ENCODE results near the gene ERBB4.

Gene ERBB4

DNA sequence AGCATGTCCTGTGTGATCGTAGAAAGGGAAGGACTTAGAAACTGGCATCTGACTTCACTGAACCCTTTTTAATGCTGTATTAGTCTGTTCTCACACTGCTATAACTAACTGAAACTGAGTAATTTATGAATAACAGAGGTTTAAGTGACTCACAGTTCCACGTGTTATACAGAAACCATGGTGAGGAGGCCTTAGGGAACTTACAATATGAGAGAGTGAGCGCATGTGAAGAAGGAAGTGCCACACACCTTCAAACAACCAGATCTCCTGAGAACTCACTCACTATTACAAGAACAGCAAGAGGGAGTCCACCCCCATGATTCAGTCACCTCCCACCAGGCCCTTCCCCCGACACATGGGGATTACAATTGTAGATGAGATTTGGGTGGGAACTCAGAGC, 1170.9 kb downstream of the ERBB4 start:
- WGBS, 2 experiments: 84 to 92% methylated on average over 2 to 3 of the region's 4 CpGs
- Histone ChIP-seq H3K36me3 (ENCODE audit: control insufficient read depth, insufficient read depth, low read length) (no peaks in the 10 kb centered on the region), H3K4me1 (ENCODE audit: control insufficient read depth, insufficient read depth, low read length) (no peaks in the 10 kb centered on the region), H3K27ac (ENCODE audit: insufficient read depth, low read depth, low read length, poor library complexity, severe bottlenecking) (no peak overlapping the region), H3K9me3 (ENCODE audit: control insufficient read depth, low read length) (peaks cover 4% of the 10 kb centered on the region), H3K27me3 (ENCODE audit: control insufficient read depth, insufficient read depth, low read length, poor library complexity, severe bottlenecking) (no peaks in the 10 kb centered on the region), H3K4me3 (ENCODE audit: insufficient read depth, low read depth, low read length) (no peak overlapping the region)

GRCh38 chr2:211367293-211367692, 1171.3 kb downstream of the ERBB4 start:
- 96 to 97% methylated on average over 4 of the region's 4 CpGs for WGBS, 2 experiments
- peaks cover 4% of the 10 kb centered on the region for H3K9me3 ChIP-seq (ENCODE audit: control insufficient read depth, low read length)
- H3K4me1 ChIP-seq (ENCODE audit: control insufficient read depth, insufficient read depth, low read length): no peaks in the 10 kb centered on the region
- no peak overlapping the region for H3K27ac ChIP-seq (ENCODE audit: insufficient read depth, low read depth, low read length, poor library complexity, severe bottlenecking)
- no peaks in the 10 kb centered on the region for H3K27me3 ChIP-seq (ENCODE audit: control insufficient read depth, insufficient read depth, low read length, poor library complexity, severe bottlenecking)
- H3K36me3 ChIP-seq (ENCODE audit: control insufficient read depth, insufficient read depth, low read length): no peaks in the 10 kb centered on the region
- H3K4me3 ChIP-seq (ENCODE audit: insufficient read depth, low read depth, low read length): no peak overlapping the region

GRCh38 chr2:211364911-211365310, 1173.7 kb downstream of the ERBB4 start:
- H3K27me3 ChIP-seq (ENCODE audit: control insufficient read depth, insufficient read depth, low read length, poor library complexity, severe bottlenecking): no peaks in the 10 kb centered on the region
- H3K36me3 ChIP-seq (ENCODE audit: control insufficient read depth, insufficient read depth, low read length): no peaks in the 10 kb centered on the region
- H3K4me1 ChIP-seq (ENCODE audit: control insufficient read depth, insufficient read depth, low read length): no peaks in the 10 kb centered on the region
- WGBS, 2 experiments: 73 to 88% methylated on average over 1 of the region's 1 CpG
- no peak overlapping the region for H3K27ac ChIP-seq (ENCODE audit: insufficient read depth, low read depth, low read length, poor library complexity, severe bottlenecking)
- peaks cover 4% of the 10 kb centered on the region for H3K9me3 ChIP-seq (ENCODE audit: control insufficient read depth, low read length)
- H3K4me3 ChIP-seq (ENCODE audit: insufficient read depth, low read depth, low read length): no peak overlapping the region

GRCh38 chr2:211361383-211361782, 1177.2 kb downstream of the ERBB4 start:
- peaks cover 4% of the 10 kb centered on the region for H3K9me3 ChIP-seq (ENCODE audit: control insufficient read depth, low read length)
- no peak overlapping the region for H3K27ac ChIP-seq (ENCODE audit: insufficient read depth, low read depth, low read length, poor library complexity, severe bottlenecking)
- no peaks in the 10 kb centered on the region for H3K36me3 ChIP-seq (ENCODE audit: control insufficient read depth, insufficient read depth, low read length)
- WGBS, 2 experiments: no CpG with 5 or more reads among the region's 1 CpG
- peaks cover 6% of the 10 kb centered on the region for H3K4me1 ChIP-seq (ENCODE audit: control insufficient read depth, insufficient read depth, low read length)
- no peaks in the 10 kb centered on the region for H3K27me3 ChIP-seq (ENCODE audit: control insufficient read depth, insufficient read depth, low read length, poor library complexity, severe bottlenecking)
- H3K4me3 ChIP-seq (ENCODE audit: insufficient read depth, low read depth, low read length): no peak overlapping the region

DNA sequence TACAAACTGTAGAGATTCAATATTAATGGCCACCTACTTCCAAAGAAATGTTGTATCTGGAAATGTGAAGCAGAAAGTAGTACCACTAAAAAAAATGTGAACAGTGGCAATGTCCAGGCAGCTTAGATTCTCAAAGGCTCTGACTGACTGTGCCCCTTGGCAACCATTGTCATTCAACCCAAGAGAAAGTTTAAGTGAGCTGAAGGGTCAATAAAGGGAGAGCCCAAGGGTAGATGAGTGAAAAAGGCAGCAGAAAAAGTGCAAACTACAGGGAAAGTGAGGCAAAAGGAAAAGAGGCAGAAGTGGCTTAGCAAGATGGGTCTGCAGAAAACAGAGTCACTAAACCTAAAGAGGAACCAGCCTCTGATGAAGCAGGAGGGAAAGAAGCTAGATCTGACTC, 1179.3 kb downstream of the ERBB4 start:
- H3K9me3 ChIP-seq (ENCODE audit: control insufficient read depth, low read length): peaks cover 4% of the 10 kb centered on the region
- no peak overlapping the region for H3K4me3 ChIP-seq (ENCODE audit: insufficient read depth, low read depth, low read length)
- peaks cover 6% of the 10 kb centered on the region for H3K4me1 ChIP-seq (ENCODE audit: control insufficient read depth, insufficient read depth, low read length)
- H3K27me3 ChIP-seq (ENCODE audit: control insufficient read depth, insufficient read depth, low read length, poor library complexity, severe bottlenecking): no peaks in the 10 kb centered on the region
- H3K36me3 ChIP-seq (ENCODE audit: control insufficient read depth, insufficient read depth, low read length): no peaks in the 10 kb centered on the region
- no peak overlapping the region for H3K27ac ChIP-seq (ENCODE audit: insufficient read depth, low read depth, low read length, poor library complexity, severe bottlenecking)

DNA sequence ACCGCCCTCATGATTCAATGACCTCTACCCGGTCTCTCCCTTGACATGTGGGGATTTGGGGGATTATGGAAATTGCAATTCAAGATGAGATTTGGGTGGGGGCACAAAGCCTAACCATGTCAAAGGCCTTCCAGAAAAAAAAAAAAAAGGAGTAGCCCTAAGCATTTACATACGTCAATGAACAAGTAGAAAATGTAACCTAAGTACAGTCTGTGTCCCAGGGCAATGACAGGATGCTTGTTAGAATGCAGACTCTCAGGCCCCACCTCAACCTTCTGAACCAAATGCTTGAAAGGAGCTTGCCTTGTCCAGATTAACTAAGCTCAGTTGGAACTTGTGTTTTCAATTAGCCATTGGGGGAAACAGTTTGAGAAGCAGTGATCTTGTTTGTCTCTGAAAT, 1180.1 kb downstream of the ERBB4 start:
- Histone ChIP-seq H3K9me3 (ENCODE audit: control insufficient read depth, low read length) (peaks cover 2% of the 10 kb centered on the region), H3K4me1 (ENCODE audit: control insufficient read depth, insufficient read depth, low read length) (peaks cover 6% of the 10 kb centered on the region), H3K36me3 (ENCODE audit: control insufficient read depth, insufficient read depth, low read length) (no peaks in the 10 kb centered on the region), H3K4me3 (ENCODE audit: insufficient read depth, low read depth, low read length) (no peak overlapping the region), H3K27ac (ENCODE audit: insufficient read depth, low read depth, low read length, poor library complexity, severe bottlenecking) (no peak overlapping the region), H3K27me3 (ENCODE audit: control insufficient read depth, insufficient read depth, low read length, poor library complexity, severe bottlenecking) (no peaks in the 10 kb centered on the region)
- WGBS, 2 experiments: 61 to 82% methylated on average over 2 to 3 of the region's 3 CpGs

DNA sequence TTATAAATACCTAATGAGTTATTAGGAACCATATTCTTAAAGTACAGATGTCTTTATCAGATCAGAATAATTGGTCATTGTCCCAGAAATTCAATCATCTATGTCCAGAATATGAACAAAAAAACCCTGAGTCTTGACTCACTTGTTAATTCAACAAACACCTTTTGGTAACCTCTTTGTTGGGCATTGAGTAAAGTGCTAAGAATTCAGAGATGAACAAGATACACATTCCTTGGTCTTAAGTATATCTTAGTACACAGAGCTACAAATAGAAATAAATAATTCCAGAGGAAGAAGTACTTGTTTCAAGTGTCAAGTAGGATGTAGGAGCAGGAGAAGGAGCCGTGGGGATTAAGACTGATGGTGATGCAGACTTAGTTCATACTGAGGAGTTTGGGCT, 1184.1 kb downstream of the ERBB4 start:
- no peaks in the 10 kb centered on the region for H3K9me3 ChIP-seq (ENCODE audit: control insufficient read depth, low read length)
- peaks cover 4% of the 10 kb centered on the region for H3K4me1 ChIP-seq (ENCODE audit: control insufficient read depth, insufficient read depth, low read length)
- no peak overlapping the region for H3K4me3 ChIP-seq (ENCODE audit: insufficient read depth, low read depth, low read length)
- H3K36me3 ChIP-seq (ENCODE audit: control insufficient read depth, insufficient read depth, low read length): no peaks in the 10 kb centered on the region
- no peak overlapping the region for H3K27ac ChIP-seq (ENCODE audit: insufficient read depth, low read depth, low read length, poor library complexity, severe bottlenecking)
- 100% methylated on average over 1 of the region's 1 CpG for WGBS, 2 experiments
- H3K27me3 ChIP-seq (ENCODE audit: control insufficient read depth, insufficient read depth, low read length, poor library complexity, severe bottlenecking): no peaks in the 10 kb centered on the region

DNA sequence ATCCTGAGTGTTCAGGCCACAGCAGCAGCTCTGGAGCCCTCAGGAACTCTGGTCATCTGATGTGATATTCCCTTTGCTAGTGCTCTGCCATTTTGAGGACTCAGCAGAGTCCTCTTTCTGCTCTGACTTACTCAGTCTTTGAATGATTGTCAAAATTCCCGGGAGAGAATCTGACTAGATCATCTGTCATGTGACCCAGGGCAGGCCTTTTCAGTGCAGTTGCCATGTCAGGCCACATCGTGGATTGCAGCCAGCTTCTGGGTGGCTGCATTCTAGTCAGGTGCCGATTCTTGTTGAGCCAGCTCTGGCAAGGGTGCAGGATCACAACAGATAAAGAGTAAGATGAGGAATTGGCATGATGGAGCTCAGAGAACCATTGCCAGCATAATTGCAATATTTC, 1186.6 kb downstream of the ERBB4 start:
- H3K27ac ChIP-seq (ENCODE audit: insufficient read depth, low read depth, low read length, poor library complexity, severe bottlenecking): no peak overlapping the region
- H3K4me1 ChIP-seq (ENCODE audit: control insufficient read depth, insufficient read depth, low read length): no peaks in the 10 kb centered on the region
- H3K27me3 ChIP-seq (ENCODE audit: control insufficient read depth, insufficient read depth, low read length, poor library complexity, severe bottlenecking): no peaks in the 10 kb centered on the region
- 85 to 90% methylated on average over 3 of the region's 3 CpGs for WGBS, 2 experiments
- H3K4me3 ChIP-seq (ENCODE audit: insufficient read depth, low read depth, low read length): no peak overlapping the region
- H3K9me3 ChIP-seq (ENCODE audit: control insufficient read depth, low read length): no peaks in the 10 kb centered on the region
- no peaks in the 10 kb centered on the region for H3K36me3 ChIP-seq (ENCODE audit: control insufficient read depth, insufficient read depth, low read length)

DNA sequence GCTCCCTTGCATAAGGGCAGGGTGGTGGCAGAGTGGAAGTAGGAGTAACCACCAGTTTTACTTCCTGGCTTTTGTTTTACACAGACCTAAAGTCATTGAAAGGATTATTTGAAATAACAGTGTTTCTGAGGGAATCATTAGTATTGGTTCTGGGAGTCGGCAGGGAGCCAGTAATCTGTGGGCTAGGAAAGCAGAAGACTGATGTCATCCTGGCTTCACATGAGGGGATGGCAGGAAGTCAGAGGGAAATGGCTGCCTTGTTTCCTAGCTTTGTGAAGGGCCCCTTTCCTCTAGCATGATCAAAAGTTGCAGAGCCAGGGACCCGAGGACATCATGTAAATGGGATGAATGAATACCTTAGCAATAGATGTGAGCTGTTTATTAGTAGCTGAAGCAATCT, 1189.6 kb downstream of the ERBB4 start:
- WGBS, 2 experiments: 83 to 87% methylated on average over 2 of the region's 2 CpGs
- Histone ChIP-seq H3K27me3 (ENCODE audit: control insufficient read depth, insufficient read depth, low read length, poor library complexity, severe bottlenecking) (no peaks in the 10 kb centered on the region), H3K27ac (ENCODE audit: insufficient read depth, low read depth, low read length, poor library complexity, severe bottlenecking) (no peak overlapping the region), H3K9me3 (ENCODE audit: control insufficient read depth, low read length) (peaks cover 4% of the 10 kb centered on the region), H3K4me3 (ENCODE audit: insufficient read depth, low read depth, low read length) (no peak overlapping the region), H3K4me1 (ENCODE audit: control insufficient read depth, insufficient read depth, low read length) (peaks cover 4% of the 10 kb centered on the region), H3K36me3 (ENCODE audit: control insufficient read depth, insufficient read depth, low read length) (no peaks in the 10 kb centered on the region)

DNA sequence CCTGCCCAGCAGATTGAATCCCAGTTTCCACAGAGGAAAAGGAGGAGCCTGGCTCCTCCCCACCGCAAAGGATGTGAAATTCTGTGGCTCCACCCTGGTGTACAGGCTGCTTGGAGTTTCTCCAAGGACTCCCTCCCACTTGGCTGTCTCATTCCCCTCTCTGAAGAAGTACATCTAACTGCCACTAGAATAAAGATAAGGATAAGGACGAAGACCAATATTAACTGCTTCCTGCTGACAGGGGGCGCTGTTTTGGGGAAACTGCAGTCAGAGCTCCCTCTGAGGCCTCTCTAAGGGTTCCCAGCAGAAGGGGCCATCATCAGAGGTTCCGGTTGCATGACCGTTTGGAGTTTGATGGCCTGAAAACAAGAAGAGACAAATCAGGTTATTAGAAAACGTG, 1191.3 kb downstream of the ERBB4 start:
- peaks cover 4% of the 10 kb centered on the region for H3K4me1 ChIP-seq (ENCODE audit: control insufficient read depth, insufficient read depth, low read length)
- no peak overlapping the region for H3K4me3 ChIP-seq (ENCODE audit: insufficient read depth, low read depth, low read length)
- no peaks in the 10 kb centered on the region for H3K27me3 ChIP-seq (ENCODE audit: control insufficient read depth, insufficient read depth, low read length, poor library complexity, severe bottlenecking)
- 89 to 91% methylated on average over 6 of the region's 6 CpGs for WGBS, 2 experiments
- peaks cover 4% of the 10 kb centered on the region for H3K9me3 ChIP-seq (ENCODE audit: control insufficient read depth, low read length)
- no peak overlapping the region for H3K27ac ChIP-seq (ENCODE audit: insufficient read depth, low read depth, low read length, poor library complexity, severe bottlenecking)
- no peaks in the 10 kb centered on the region for H3K36me3 ChIP-seq (ENCODE audit: control insufficient read depth, insufficient read depth, low read length)

GRCh38 chr2:211344289-211344688, 1194.3 kb downstream of the ERBB4 start:
- Histone ChIP-seq H3K36me3 (ENCODE audit: control insufficient read depth, insufficient read depth, low read length) (no peaks in the 10 kb centered on the region), H3K27ac (ENCODE audit: insufficient read depth, low read depth, low read length, poor library complexity, severe bottlenecking) (no peak overlapping the region), H3K4me1 (ENCODE audit: control insufficient read depth, insufficient read depth, low read length) (peaks cover 4% of the 10 kb centered on the region), H3K4me3 (ENCODE audit: insufficient read depth, low read depth, low read length) (no peak overlapping the region), H3K27me3 (ENCODE audit: control insufficient read depth, insufficient read depth, low read length, poor library complexity, severe bottlenecking) (no peaks in the 10 kb centered on the region), H3K9me3 (ENCODE audit: control insufficient read depth, low read length) (peaks cover 4% of the 10 kb centered on the region)
